OCI-LY3 (cell line): ENCODE results near the gene SCAF8.

ENCODE experiments used
- CTCF ChIP-seq: fragments of 200-600, 300-600 bp; sonication (generic); IDR thresholded peaks from 2 replicates; pipeline ENCODE4 v1.5.1; 2014; ENCODE audit warnings: antibody characterized with exemption, low read length, low read depth
- EZH2phosphoT487 ChIP-seq: fragments of 200-600 bp; shearing (Covaris generic); IDR thresholded peaks from 2 replicates; pipeline ENCODE4 v1.6.1; 2018; ENCODE audit warnings: antibody characterized with exemption, mixed run types, low read depth

- no peak for TF ChIP-seq EZH2phosphoT487
- no peak for TF ChIP-seq CTCF
Measured at GRCh38 chr6:154731296-154732218, 1.7 kb upstream of the SCAF8 start.
